Activated CD4-positive, alpha-beta T cell treated with anti-CD3 and anti-CD28 coated beads for 1 hour (primary cell): ENCODE data around the gene MPHOSPH9.

Source experiments
- DNase-seq: peaks from one replicate; pipeline ENCODE4 v3.0.0-alpha.2; 2020

Gene MPHOSPH9

DNA sequence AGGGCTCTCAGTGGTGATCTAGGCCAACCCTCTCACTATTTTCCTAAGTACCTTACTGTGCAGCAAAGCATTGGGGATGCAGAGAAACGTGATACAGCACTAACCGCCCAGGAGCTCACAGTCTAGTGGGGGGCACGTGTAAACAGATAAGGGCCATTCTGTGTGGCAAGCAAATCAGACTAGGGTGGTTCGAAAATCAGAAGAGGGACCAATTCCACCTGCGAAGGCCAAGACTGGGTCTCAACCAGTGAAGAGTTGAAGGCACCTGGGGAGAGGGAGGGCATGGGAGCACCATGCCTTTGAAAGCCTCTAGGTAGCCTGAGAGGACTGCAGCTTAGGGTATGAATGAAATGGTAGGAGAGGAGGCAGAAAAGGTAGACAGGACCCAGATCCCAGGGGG lies 84.3 kb downstream of the MPHOSPH9 start:
- DNase-seq: no peak

- DNase-seq: no peak
Observed at GRCh38 chr12:123148223-123148622, 84.7 kb downstream of the MPHOSPH9 start.

- DNase-seq: no peak
Observed at GRCh38 chr12:123145211-123145610, 87.7 kb downstream of the MPHOSPH9 start.

DNA sequence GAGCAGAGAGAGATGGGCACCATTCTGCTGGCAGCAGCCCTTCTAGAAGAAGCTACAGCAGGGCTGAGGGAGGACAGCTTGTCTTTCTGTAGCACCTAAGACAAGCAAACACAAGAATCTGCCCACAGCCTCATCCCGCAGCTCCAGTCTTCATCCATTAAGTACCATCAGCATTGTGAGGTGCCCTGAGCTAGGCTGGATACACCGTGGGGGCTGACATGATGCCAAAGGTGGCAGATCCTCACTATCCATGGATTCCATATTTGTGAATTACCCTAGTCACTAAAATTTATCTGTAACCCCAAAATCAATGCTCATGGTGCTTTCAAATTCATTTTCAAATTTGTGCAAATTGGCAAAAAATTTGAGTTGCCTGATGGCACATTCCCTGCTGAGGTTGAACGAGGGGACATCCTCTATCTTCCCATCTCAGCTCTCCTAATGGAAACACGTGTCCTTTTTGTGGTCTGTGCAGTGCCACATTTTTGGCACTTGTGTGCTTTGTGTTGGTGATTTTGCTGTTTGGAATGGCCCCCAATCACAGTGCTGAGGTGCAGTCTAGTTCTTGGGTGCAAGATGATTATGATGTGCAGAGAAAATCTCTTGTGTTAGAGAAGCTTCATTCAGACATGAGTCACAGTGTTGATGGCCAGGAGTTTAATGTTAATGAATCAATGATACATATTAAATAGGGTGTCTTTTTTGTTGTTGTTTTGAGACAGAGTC lies 89.0 kb downstream of the MPHOSPH9 start:
- no peak for DNase-seq

DNA sequence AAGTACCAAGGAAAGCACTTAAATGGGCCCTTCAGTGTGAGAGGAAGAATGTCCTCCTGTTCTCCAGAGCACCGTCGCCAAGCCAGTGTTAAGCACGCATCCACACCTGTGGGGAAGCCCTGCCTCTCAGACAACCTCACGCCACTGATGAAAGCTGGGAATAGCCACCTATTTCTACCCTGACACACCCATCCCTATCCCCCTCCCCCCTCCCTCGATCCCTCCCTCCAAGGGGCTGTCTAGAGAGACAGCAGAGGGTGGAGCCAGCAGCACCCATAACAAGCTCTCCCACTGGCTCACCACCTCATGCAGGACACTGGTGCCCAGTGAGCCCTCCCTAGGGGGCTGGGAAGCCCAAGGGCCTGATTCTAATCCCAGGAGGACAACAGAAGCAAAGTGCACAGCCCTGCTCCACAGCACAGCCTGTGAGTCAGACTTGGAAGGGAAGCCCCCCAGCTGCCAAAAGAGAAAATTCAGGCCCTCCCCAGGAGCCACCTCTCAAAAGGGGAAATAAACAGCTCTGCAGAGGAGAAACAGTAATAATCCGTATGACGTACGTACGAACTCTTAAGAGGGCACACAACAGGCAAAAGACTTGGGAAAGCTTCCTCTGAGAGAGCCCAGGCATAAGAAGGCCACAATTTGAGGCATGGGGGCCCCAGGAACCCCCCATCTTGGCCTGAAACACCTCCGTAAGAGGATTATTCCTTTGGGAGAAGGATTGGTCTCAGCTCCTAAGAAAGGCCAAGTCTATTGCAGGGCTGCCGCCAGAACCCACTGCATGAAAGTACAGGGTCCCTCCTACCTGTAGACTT lies 89.8 kb downstream of the MPHOSPH9 start:
- no peak for DNase-seq

- DNase-seq: no peak
Observed at GRCh38 chr12:123142518-123142840, 90.5 kb downstream of the MPHOSPH9 start.

- no peak for DNase-seq
Observed at GRCh38 chr12:123141615-123142517, 91.1 kb downstream of the MPHOSPH9 start.

GRCh38 chr12:123140676-123141614 lies 92.0 kb downstream of the MPHOSPH9 start:
- no peak for DNase-seq

GRCh38 chr12:123139926-123140675 lies 92.8 kb downstream of the MPHOSPH9 start:
- no peak for DNase-seq

GRCh38 chr12:123135688-123136087 lies 97.3 kb downstream of the MPHOSPH9 start:
- no peak for DNase-seq

DNA sequence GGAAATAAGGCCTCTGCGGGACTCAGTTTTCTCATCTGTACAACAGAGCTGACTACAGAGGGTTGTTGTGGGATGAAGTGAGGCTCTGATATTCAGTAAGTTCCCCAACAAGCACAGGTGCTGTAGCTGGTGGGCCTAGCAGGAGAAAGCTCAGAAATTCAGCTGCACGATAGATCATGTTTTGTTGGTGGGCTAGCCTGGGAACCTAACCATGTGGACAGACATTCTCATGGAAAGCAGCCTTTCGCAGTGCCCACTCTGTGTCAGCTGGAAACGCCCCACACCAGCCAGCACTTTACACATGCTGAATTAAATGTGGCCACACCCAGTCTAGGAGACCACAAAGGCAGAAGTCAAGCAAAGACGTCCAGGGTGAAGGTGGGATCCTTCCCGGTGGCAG lies 98.1 kb downstream of the MPHOSPH9 start:
- no peak for DNase-seq

DNA sequence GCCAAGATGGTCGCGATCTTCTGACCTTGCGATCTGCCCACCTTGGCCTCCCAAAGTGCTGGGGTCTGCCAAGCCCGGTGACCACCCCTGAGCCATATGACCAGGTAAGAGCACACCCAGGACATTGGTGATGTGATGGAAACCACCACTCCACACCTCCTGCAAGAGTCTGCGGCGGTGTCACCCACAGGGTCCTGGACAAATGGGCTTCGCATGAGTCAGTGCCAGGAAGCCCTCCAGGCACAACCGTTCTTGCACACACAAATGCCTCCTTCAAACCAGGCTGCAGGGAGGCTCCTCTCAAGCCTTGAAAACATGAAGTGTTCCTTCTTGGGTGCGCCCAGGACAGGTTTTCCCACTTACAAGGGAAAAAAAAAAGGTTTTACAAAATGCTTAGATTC lies 98.7 kb downstream of the MPHOSPH9 start:
- DNase-seq: no peak

- DNase-seq: no peak
Observed at GRCh38 chr12:123133701-123134100, 99.2 kb downstream of the MPHOSPH9 start.

DNA sequence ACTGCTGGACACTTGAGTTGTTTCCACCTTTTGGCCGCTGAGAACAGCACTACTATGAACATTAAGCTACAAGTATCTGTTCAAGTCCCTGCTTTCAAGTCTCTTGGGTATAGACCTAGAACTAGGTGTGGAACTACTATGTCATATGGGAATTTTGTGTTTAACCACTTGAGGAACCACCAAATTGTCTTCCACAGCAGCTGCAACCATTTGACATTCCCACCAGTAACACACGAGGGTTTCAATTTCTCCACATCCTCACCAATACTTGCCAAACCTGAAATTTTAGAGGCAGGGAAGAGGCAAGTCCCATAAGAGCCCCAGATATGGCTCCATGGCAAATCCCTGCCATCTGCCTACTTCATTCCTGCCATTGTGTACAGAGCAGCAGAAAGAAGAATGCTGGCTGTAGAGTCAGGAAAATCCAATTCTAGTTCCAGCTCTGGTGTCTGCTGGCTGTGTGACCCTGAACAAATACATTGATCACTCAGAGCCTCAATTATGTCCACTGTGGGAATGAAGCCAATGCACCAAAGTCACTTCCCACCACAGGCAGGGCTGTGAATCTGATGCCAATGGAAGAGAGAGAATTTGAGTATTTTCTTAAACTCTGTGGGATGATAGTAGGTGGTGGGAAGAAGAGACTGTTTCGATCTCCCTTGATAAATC lies 99.9 kb downstream of the MPHOSPH9 start:
- DNase-seq: no peak

DNA sequence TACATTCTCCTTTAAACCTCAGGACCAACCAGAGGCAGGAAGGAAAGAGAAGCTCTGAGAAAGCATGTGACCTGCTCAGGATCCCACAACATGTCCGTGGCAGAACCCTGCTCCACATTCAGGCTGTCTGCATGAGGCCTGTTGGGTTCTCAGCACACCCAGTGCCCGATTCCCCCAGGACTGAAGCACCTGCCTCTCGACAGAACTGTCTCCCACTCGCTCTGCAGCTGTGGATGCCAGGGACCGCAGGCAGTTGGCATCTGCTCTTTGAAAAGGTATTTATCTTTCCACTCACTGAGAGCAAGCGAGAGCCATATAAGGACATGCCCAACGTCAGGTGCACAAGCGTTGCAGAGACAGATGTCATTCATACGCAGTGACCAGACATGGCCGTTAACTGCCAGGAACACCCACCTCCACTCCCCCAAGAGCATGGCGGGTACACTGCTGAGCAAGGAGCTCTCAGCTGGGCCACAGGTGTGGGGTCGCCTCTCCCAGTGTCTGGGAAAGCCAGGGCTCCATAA lies 101.0 kb downstream of the MPHOSPH9 start:
- DNase-seq: peak; percentile 34

- no peak for DNase-seq
Observed at GRCh38 chr12:123131291-123131832, 101.6 kb downstream of the MPHOSPH9 start.

DNA sequence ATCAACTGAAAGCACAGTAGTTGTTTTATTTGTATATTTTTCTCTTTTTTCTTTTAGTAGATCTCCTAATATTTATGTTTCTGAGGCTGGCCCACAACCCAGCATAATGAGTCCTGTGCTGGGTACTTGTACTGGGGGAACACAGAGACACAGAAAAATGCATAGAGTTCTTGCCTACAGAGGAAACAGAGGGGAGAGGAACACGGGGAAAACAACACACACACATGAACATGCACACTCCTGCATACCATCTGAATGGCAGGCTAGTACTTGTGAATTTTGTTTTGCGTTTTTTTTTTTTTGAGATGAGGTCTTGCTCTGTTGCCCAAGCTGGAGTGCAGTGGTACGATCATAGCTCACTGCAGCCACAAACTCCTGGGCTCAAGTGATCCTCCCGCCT lies 103.3 kb downstream of the MPHOSPH9 start:
- DNase-seq: no peak

DNA sequence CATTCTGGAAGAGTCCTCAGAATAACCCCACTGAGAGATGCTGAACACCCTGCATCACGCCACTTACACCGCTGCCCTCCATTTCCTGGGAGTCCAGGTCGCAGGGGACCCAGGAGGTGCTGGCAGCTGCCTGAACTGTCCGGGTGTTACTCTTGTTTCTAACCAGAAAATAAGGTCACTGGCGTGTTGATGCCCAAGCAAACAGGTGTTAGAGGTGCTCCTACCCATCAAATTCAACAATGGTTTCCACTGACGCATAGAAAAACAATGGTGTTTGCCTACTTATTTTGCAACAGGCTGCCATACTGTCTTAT lies 105.8 kb downstream of the MPHOSPH9 start:
- no peak for DNase-seq

DNA sequence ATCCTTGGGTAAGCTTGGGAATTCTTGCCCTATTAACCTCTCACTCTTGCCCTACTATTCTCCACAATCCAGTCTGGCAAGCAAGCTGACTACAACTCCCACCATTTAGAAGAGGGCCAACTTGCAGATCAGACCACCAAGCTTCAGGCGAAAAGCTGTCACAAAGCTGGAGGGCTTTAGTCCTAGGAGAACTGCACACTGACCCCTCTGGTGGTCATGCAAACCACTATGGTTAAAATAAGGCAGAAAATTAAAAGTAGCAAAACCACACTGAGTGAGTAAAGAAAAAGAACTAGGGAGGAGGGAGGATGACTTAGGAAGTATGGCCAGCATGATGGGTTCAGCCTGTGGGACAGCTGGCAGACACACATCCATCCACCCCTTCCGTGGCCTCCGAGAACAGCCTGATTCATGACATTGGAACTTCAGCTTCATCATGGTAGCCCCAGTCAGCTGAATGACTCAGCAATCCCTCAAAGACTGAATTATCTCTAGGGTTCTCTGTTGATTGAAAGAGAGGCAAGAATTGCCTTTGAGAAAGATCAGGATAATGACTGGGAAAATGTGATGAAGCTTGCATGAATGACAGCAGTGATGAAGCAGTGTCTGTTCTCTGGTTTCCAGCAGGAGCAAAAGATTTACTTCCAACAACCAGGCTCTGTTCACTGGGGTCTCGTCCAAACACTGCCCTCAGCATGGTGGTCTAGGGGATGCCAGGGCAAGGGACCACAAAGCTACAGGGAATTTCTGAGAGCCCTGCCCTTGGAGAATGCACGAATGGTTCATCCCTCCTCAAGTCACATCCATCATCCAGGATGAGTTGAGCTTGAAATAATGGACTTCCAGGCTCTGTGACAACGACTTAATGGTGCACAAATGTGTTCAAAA lies 106.4 kb downstream of the MPHOSPH9 start:
- no peak for DNase-seq

- no peak for DNase-seq
Observed at GRCh38 chr12:123122626-123123025, 110.3 kb downstream of the MPHOSPH9 start.
